Activated T-helper 2 cell treated with anti-CD3 and anti-CD28 coated beads, Interferon-gamma antibody, Interleukin-2, Interleukin-4, amounts not matched to agents 10 μg/mL and 5 μg/mL and 100 μg/mL, durations not matched to agents 14 hours and 24 hours and 36 hours (primary cell): ENCODE data around the gene PALMD. TPM values are rescaled to one million over a fixed set of nuclear protein-coding genes. Genes with fewer than 3 reads are reported as not detected.

ENCODE experiments used
- DNase-seq: peaks from one replicate; pipeline ENCODE4 v3.0.0; 2021; ENCODE audit warnings: low spot score
- H3K27ac Mint-ChIP-seq: one replicate; pipeline ENCODE4 v1.8.0; 2021; ENCODE audit warnings: mixed read lengths
- H3K27me3 Mint-ChIP-seq: one replicate; pipeline ENCODE4 v1.8.0; 2021; ENCODE audit warnings: low read depth, mixed read lengths
- H3K36me3 Mint-ChIP-seq: one replicate; pipeline ENCODE4 v1.8.0; 2021; ENCODE audit warnings: low read depth, mixed read lengths
- H3K4me1 Mint-ChIP-seq: one replicate; pipeline ENCODE4 v1.8.0; 2021; ENCODE audit warnings: low read depth, mixed read lengths
- H3K4me3 Mint-ChIP-seq: one replicate; pipeline ENCODE4 v1.8.0; 2021; ENCODE audit warnings: low read depth, mild to moderate bottlenecking, moderate library complexity, mixed read lengths
- H3K9me3 Mint-ChIP-seq: one replicate; pipeline ENCODE4 v1.8.0; 2021; ENCODE audit warnings: mixed read lengths
- intact Hi-C: fragments of 100-400 bp; cut with micrococcal nuclease; formaldehyde crosslinking; loops from one replicate; pipeline ENCODE4 v1.15.1; 2023
- total RNA-seq: library from RNA; stranded (reverse); gene quantifications from 2 replicates; pipeline ENCODE4 v1.2.3, GENCODE V29; 2022

The PALMD gene
- total RNA-seq, 1 donor from 2014 or later, result not detected

GRCh38 chr1:99656701-99657100 is 10.8 kb downstream of the PALMD start:
- no peak for DNase-seq
- H3K27ac Mint-ChIP-seq, result no peak overlapping the region
- H3K27me3 Mint-ChIP-seq, result peaks cover 4% of the 10 kb centered on the region
- no peaks in the 10 kb centered on the region for H3K36me3 Mint-ChIP-seq
- H3K4me3 Mint-ChIP-seq, result no peak overlapping the region
- H3K9me3 Mint-ChIP-seq, result no peaks in the 10 kb centered on the region
- no peaks in the 10 kb centered on the region for H3K4me1 Mint-ChIP-seq
- intact Hi-C loops, result no loop called here

GRCh38 chr1:99657213-99658030 is 11.5 kb downstream of the PALMD start:
- no peak overlapping the region for H3K27ac Mint-ChIP-seq
- peaks cover 7% of the 10 kb centered on the region for H3K27me3 Mint-ChIP-seq
- no peaks in the 10 kb centered on the region for H3K9me3 Mint-ChIP-seq
- H3K36me3 Mint-ChIP-seq, result no peaks in the 10 kb centered on the region
- intact Hi-C loops, result no loop called here
- H3K4me3 Mint-ChIP-seq, result no peak overlapping the region
- no peaks in the 10 kb centered on the region for H3K4me1 Mint-ChIP-seq
- no peak for DNase-seq

GRCh38 chr1:99658031-99658290 is 12.0 kb downstream of the PALMD start:
- no peaks in the 10 kb centered on the region for H3K9me3 Mint-ChIP-seq
- no peak overlapping the region for H3K27ac Mint-ChIP-seq
- H3K36me3 Mint-ChIP-seq, result no peaks in the 10 kb centered on the region
- peaks cover 9% of the 10 kb centered on the region for H3K27me3 Mint-ChIP-seq
- no peak for DNase-seq
- intact Hi-C loops, result no loop called here
- no peaks in the 10 kb centered on the region for H3K4me1 Mint-ChIP-seq
- no peak overlapping the region for H3K4me3 Mint-ChIP-seq

GRCh38 chr1:99659755-99660210 is 13.9 kb downstream of the PALMD start:
- Mint-ChIP-seq H3K27me3 (peaks cover 11% of the 10 kb centered on the region), H3K4me1 (no peaks in the 10 kb centered on the region), H3K27ac (no peak overlapping the region), H3K36me3 (no peaks in the 10 kb centered on the region), H3K4me3 (no peak overlapping the region), H3K9me3 (no peaks in the 10 kb centered on the region)
- intact Hi-C loops, result no loop called here
- no peak for DNase-seq

- DNase-seq, result no peak
- Mint-ChIP-seq H3K4me1 (no peaks in the 10 kb centered on the region), H3K27me3 (peaks cover 11% of the 10 kb centered on the region), H3K4me3 (no peak overlapping the region), H3K36me3 (no peaks in the 10 kb centered on the region), H3K9me3 (no peaks in the 10 kb centered on the region), H3K27ac (no peak overlapping the region)
- intact Hi-C loops, result no loop called here
Observed at GRCh38 chr1:99660496-99660895, 14.6 kb downstream of the PALMD start.

GRCh38 chr1:99661780-99662179 is 15.9 kb downstream of the PALMD start:
- Mint-ChIP-seq H3K9me3 (no peaks in the 10 kb centered on the region), H3K4me1 (no peaks in the 10 kb centered on the region), H3K27ac (no peak overlapping the region), H3K4me3 (no peak overlapping the region), H3K36me3 (no peaks in the 10 kb centered on the region), H3K27me3 (peaks cover 15% of the 10 kb centered on the region)
- DNase-seq, result no peak
- intact Hi-C loops, result no loop called here

GRCh38 chr1:99662539-99663080 is 16.7 kb downstream of the PALMD start:
- intact Hi-C loops, result no loop called here
- no peak overlapping the region for H3K4me3 Mint-ChIP-seq
- no peaks in the 10 kb centered on the region for H3K9me3 Mint-ChIP-seq
- H3K27me3 Mint-ChIP-seq, result peaks cover 17% of the 10 kb centered on the region
- DNase-seq, result no peak
- H3K36me3 Mint-ChIP-seq, result no peaks in the 10 kb centered on the region
- no peaks in the 10 kb centered on the region for H3K4me1 Mint-ChIP-seq
- H3K27ac Mint-ChIP-seq, result no peak overlapping the region

- H3K9me3 Mint-ChIP-seq, result no peaks in the 10 kb centered on the region
- no peaks in the 10 kb centered on the region for H3K4me1 Mint-ChIP-seq
- no peak overlapping the region for H3K27ac Mint-ChIP-seq
- no peak overlapping the region for H3K4me3 Mint-ChIP-seq
- H3K36me3 Mint-ChIP-seq, result no peaks in the 10 kb centered on the region
- intact Hi-C loops, result no loop called here
- DNase-seq, result no peak
- H3K27me3 Mint-ChIP-seq, result peaks cover 20% of the 10 kb centered on the region
Observed at GRCh38 chr1:99663501-99663900, 17.6 kb downstream of the PALMD start.

GRCh38 chr1:99665212-99665611 is 19.3 kb downstream of the PALMD start:
- DNase-seq, result no peak
- no peaks in the 10 kb centered on the region for H3K36me3 Mint-ChIP-seq

GRCh38 chr1:99669376-99669775 is 23.5 kb downstream of the PALMD start:
- Mint-ChIP-seq H3K36me3 (no peaks in the 10 kb centered on the region), H3K27me3 (peaks cover 14% of the 10 kb centered on the region), H3K4me3 (no peak overlapping the region), H3K4me1 (no peaks in the 10 kb centered on the region), H3K9me3 (no peaks in the 10 kb centered on the region), H3K27ac (no peak overlapping the region)
- intact Hi-C loops, result no loop called here
- DNase-seq, result no peak

More at GRCh38 chr1:99665212-99665611, 19.3 kb downstream of the PALMD start:
- intact Hi-C loops, result no loop called here
- Mint-ChIP-seq H3K9me3 (no peaks in the 10 kb centered on the region), H3K4me1 (no peaks in the 10 kb centered on the region), H3K4me3 (no peak overlapping the region), H3K27me3 (peaks cover 19% of the 10 kb centered on the region), H3K27ac (no peak overlapping the region)

- no peak for DNase-seq
- Mint-ChIP-seq H3K9me3 (no peaks in the 10 kb centered on the region), H3K4me3 (no peak overlapping the region), H3K27me3 (peaks cover 14% of the 10 kb centered on the region), H3K36me3 (no peaks in the 10 kb centered on the region), H3K4me1 (no peaks in the 10 kb centered on the region), H3K27ac (no peak overlapping the region)
- intact Hi-C loops, result no loop called here
Observed at GRCh38 chr1:99669821-99670220, 23.9 kb downstream of the PALMD start.

GRCh38 chr1:99670583-99670982 is 24.7 kb downstream of the PALMD start:
- Mint-ChIP-seq H3K4me3 (no peak overlapping the region), H3K9me3 (no peaks in the 10 kb centered on the region), H3K27me3 (peaks cover 14% of the 10 kb centered on the region), H3K36me3 (no peaks in the 10 kb centered on the region), H3K27ac (no peak overlapping the region), H3K4me1 (no peaks in the 10 kb centered on the region)
- DNase-seq, result no peak
- intact Hi-C loops, result no loop called here

GRCh38 chr1:99672038-99672437 is 26.1 kb downstream of the PALMD start:
- no peak overlapping the region for H3K27ac Mint-ChIP-seq
- peaks cover 12% of the 10 kb centered on the region for H3K27me3 Mint-ChIP-seq
- no peaks in the 10 kb centered on the region for H3K36me3 Mint-ChIP-seq
- no peaks in the 10 kb centered on the region for H3K9me3 Mint-ChIP-seq
- H3K4me1 Mint-ChIP-seq, result no peaks in the 10 kb centered on the region
- DNase-seq, result no peak
- intact Hi-C loops, result no loop called here
- no peak overlapping the region for H3K4me3 Mint-ChIP-seq
